ENCODE data around the gene SPOP. TPM values are rescaled to one million over a fixed set of nuclear protein-coding genes. Genes with fewer than 3 reads are reported as not detected.

Gene SPOP
- total and polyA plus RNA-seq, 9 of the 15 experiments (the other 6 are each of a cell fraction or from before 2014, with no cell fraction given) = 34.2 to 65.9 (median 39.7) TPM

GRCh38 chr17:49698005-49698404, 20.1 kb upstream of the SPOP start:
- DNase-seq (ENCODE audit: extremely low read depth in 1 of 4, low spot score in 3 of 4) = no peak
- Histone ChIP-seq H3K4me2 (ENCODE audit: insufficient read depth, low read length) (no peak overlapping the region), H4K20me1 (replicated peaks; ENCODE audit: control insufficient read depth, insufficient read depth, low read length) (no peaks in the 10 kb centered on the region; the same call in 1 of the 2 replicates), H3K9me3 (replicated peaks; ENCODE audit: control insufficient read depth, insufficient read depth, low read depth, low read length) (no peaks in the 10 kb centered on the region), H3K4me3 (no peak overlapping the region), H3K4me1 (replicated peaks in 1 of 2; ENCODE audit: control insufficient read depth in 2 of 2, insufficient read depth in 2 of 2, low read length in 2 of 2) (no peaks in the 10 kb centered on the region; a peak in 1 of 5 replicates), H3K27me3 (ENCODE audit: control insufficient read depth in 2 of 2, insufficient read depth in 2 of 2, low read length in 2 of 2) (no peaks in the 10 kb centered on the region; a peak in 1 of 5 replicates), H3K9ac (ENCODE audit: insufficient read depth in 1 of 2, low read depth in 2 of 2, low read length in 2 of 2) (no peak overlapping the region), H3K9me1 (ENCODE audit: control insufficient read depth, insufficient read depth, low read length) (no peaks in the 10 kb centered on the region), H3K79me2 (ENCODE audit: control insufficient read depth, insufficient read depth, low read length) (no peaks in the 10 kb centered on the region), H3K36me3 (ENCODE audit: control insufficient read depth, insufficient read depth, low read length) (peaks cover 30% of the 10 kb centered on the region; the same call in 2 of the 3 replicates), H2AFZ (ENCODE audit: low read depth, low read length) (no peak overlapping the region), H3K27ac (ENCODE audit: extremely low read depth, low read depth, low read length) (no peak overlapping the region)
- intact Hi-C loops (cut with micrococcal nuclease) = loop anchor here (5.0 to 10.0 kb wide), 2 partner anchors 283 to 299 kb away; partner anchors contain the start of genes DLX3 and PHB1
- no peak for FAIRE-seq
- POLR2A ChIA-PET = interaction anchor here (0.8 to 3.5 kb wide), 5 partner anchors 9 to 118 kb away, joined by 3 to 23 read pairs (median 4); partner anchors contain the start of gene SLC35B1
- WGBS (ENCODE audit: insufficient coverage, low coverage, missing lambda C conversion rate) = 23% methylated on average over 6 of the region's 6 CpGs
- in situ Hi-C loops (cut with MboI) = loop anchor here (5.0 kb wide), 2 partner anchors 126 to 286 kb away; partner anchors contain the start of gene PHB1
- no TSS peak for BruUV-seq (replicated peaks)
- no peak for ATAC-seq
- CTCF ChIA-PET (ENCODE audit: low intra/inter-chr PET ratio) = interaction anchor here (1.1 to 8.1 kb wide), 2 partner anchors 129 to 141 kb away, joined by 5 to 167 read pairs; no protein-coding TSS in a partner anchor
- TF ChIP-seq ZNF347 (CRISPR knock-in tag; IDR thresholded peaks at IDR 0.05; ENCODE audit: low read depth) (no peak), TFAM (CRISPR knock-in tag; conservative IDR thresholded peaks at IDR 0.05) (no peak), SNIP1 (IDR thresholded peaks at IDR 0.05; ENCODE audit: low read depth) (no peak), SREBF2 (CRISPR knock-in tag; IDR thresholded peaks at IDR 0.05) (no peak), RCOR1 (IDR thresholded peaks at IDR 0.05; ENCODE audit: borderline replicate concordance in 1 of 2, low read depth in 2 of 2, low read length in 2 of 2) (no peak), SAP30 (IDR thresholded peaks at IDR 0.05; ENCODE audit: borderline replicate concordance, insufficient read depth, low read depth, low read length, poor library complexity, severe bottlenecking) (no peak), CTCFL (IDR thresholded peaks at IDR 0.05; ENCODE audit: borderline replicate concordance, insufficient read depth, low read depth, low read length, poor library complexity, severe bottlenecking) (no peak), USF1 (CRISPR knock-in tag; IDR thresholded peaks at IDR 0.05) (no peak), ASH1L (IDR thresholded peaks at IDR 0.05; ENCODE audit: borderline replicate concordance, low read depth, partially characterized antibody) (no peak), GTF2E2 (tag; IDR thresholded peaks at IDR 0.05) (no peak), RHOXF2B (CRISPR knock-in tag; conservative IDR thresholded peaks at IDR 0.05) (no peak), XRCC4 (IDR thresholded peaks at IDR 0.05; ENCODE audit: extremely low read depth, insufficient read depth, insufficient read length) (no peak), ZNF518B (CRISPR knock-in tag; IDR thresholded peaks at IDR 0.05) (no peak)
